Osteoblast (primary cell): Measurements from ENCODE around the gene ZNF267. TPM values are rescaled to one million over a fixed set of nuclear protein-coding genes. Genes with fewer than 3 reads are reported as not detected.
"Not testable (repeated sequence)": the region's sequence is repeated elsewhere in the genome, so short reads cannot be mapped to it uniquely, and the experiment has no call there.

Experiments
- DNase-seq: peaks from one replicate; pipeline ENCODE4 v3.0.0; 2011; ENCODE audit warnings: low spot score, mixed read lengths; ENCODE audit not compliant: insufficient read length; ENCODE audit errors: missing footprints
- H2AFZ ChIP-seq: 2 replicates; pipeline ENCODE4 v1.6.0; 2011; ENCODE audit warnings: mild to moderate bottlenecking, low read length
- H3K27ac ChIP-seq: 2 replicates; pipeline ENCODE4 v1.5.1; 2011; ENCODE audit warnings: mild to moderate bottlenecking, low read depth, low read length, moderate library complexity
- H3K27me3 ChIP-seq: 2 replicates; pipeline ENCODE4 v1.6.0; 2012; ENCODE audit warnings: mild to moderate bottlenecking, control low read depth, inconsistent platforms, low read length, moderate library complexity; ENCODE audit not compliant: insufficient read depth
- H3K36me3 ChIP-seq: 2 replicates; pipeline ENCODE4 v1.5.1; 2011; ENCODE audit warnings: mild to moderate bottlenecking, low read length, control low read depth, moderate library complexity; ENCODE audit not compliant: insufficient read depth
- H3K4me1 ChIP-seq: 2 replicates; pipeline ENCODE4 v1.5.1; 2011; ENCODE audit warnings: mild to moderate bottlenecking, low read length, control low read depth, moderate library complexity; ENCODE audit not compliant: insufficient read depth
- H3K4me2 ChIP-seq: 2 replicates; pipeline ENCODE4 v1.6.0; 2011; ENCODE audit warnings: mild to moderate bottlenecking, low read length; ENCODE audit not compliant: insufficient read depth
- H3K4me3 ChIP-seq: fragments of 200-600 bp; sonication (generic); 3 replicates; pipeline ENCODE4 v1.5.1; 2012; ENCODE audit warnings: mild to moderate bottlenecking, low read length, inconsistent platforms; ENCODE audit not compliant: insufficient read depth
- H3K79me2 ChIP-seq: 2 replicates; pipeline ENCODE4 v1.6.0; 2012; ENCODE audit warnings: mild to moderate bottlenecking, low read length, control low read depth, inconsistent platforms; ENCODE audit not compliant: insufficient read depth
- H3K9me3 ChIP-seq: 2 replicates; pipeline ENCODE4 v1.5.1; 2011; ENCODE audit warnings: low read depth, low read length, control low read depth
- H4K20me1 ChIP-seq: 2 replicates; pipeline ENCODE4 v1.6.0; 2012; ENCODE audit warnings: mild to moderate bottlenecking, low read length, control low read depth; ENCODE audit not compliant: insufficient read depth
- CTCF ChIP-seq: IDR thresholded peaks from 2 replicates; pipeline ENCODE4 v1.5.1; 2011; ENCODE audit warnings: mild to moderate bottlenecking, low read depth, low read length, moderate library complexity; ENCODE audit errors: extremely low read depth
- total RNA-seq: library from RNA; depleted of rRNA; stranded (reverse); fragments of >200 nt; gene quantifications from 2 replicates; pipeline ENCODE4 v1.2.3, GENCODE V29; 2012

The ZNF267 gene
- total RNA-seq: 9.8 and 11.5 TPM in 2 replicates

GRCh38 chr16:31873556-31874365 lies at the start of gene ZNF267:
TSS of gene ZNF267 (plus strand) at chr16:31873807. CDS start at chr16:31873967, 160 bp downstream.
- no peaks in the 10 kb centered on the region for H3K27me3 ChIP-seq
- H3K4me1 ChIP-seq: peaks cover 50% of the 10 kb centered on the region
- peak within 1 kb of the TSS; percentile 96 for H3K27ac ChIP-seq
- peaks cover 6% of the 10 kb centered on the region for H3K36me3 ChIP-seq
- peaks cover 44% of the 10 kb centered on the region for H3K79me2 ChIP-seq
- H3K4me2 ChIP-seq: peak within 1 kb of the TSS; percentile 95
- peaks cover 8% of the 10 kb centered on the region for H4K20me1 ChIP-seq
- no peak for TF ChIP-seq CTCF
- H3K9me3 ChIP-seq: no peaks in the 10 kb centered on the region
- peak within 1 kb of the TSS; percentile 84 for H2AFZ ChIP-seq
- peak within 1 kb of the TSS; percentile 95 for H3K4me3 ChIP-seq
- peak; percentile 90 for DNase-seq

DNA sequence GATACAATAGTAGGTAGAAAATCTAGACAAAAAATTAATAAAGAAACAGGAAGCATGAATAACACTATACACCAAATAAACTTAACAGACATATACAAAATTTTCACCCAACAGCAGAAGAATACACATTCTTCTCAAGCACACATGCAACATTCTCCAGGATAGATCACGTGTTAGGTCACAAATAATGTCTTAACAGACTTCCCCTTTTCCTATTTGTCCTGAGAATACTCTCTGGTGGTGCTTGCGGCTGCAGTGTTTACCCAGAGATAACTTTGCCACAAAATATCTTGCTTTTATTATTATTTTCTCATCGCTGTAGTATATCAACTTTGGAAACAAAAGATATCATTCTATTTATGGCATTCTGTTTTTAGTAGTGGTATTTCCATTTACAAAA lies 40.6 kb upstream of the ZNF267 start:
- H3K27me3 ChIP-seq: no peaks in the 10 kb centered on the region
- H3K27ac ChIP-seq: no peak overlapping the region
- no peaks in the 10 kb centered on the region for H3K36me3 ChIP-seq
- H2AFZ ChIP-seq: no peak overlapping the region
- no peaks in the 10 kb centered on the region for H4K20me1 ChIP-seq
- no peak for DNase-seq
- H3K4me3 ChIP-seq: no peak overlapping the region
- H3K9me3 ChIP-seq: peaks cover 2% of the 10 kb centered on the region
- no peaks in the 10 kb centered on the region for H3K79me2 ChIP-seq
- no peaks in the 10 kb centered on the region for H3K4me1 ChIP-seq
- H3K4me2 ChIP-seq: no peak overlapping the region
- no peak for TF ChIP-seq CTCF

DNA sequence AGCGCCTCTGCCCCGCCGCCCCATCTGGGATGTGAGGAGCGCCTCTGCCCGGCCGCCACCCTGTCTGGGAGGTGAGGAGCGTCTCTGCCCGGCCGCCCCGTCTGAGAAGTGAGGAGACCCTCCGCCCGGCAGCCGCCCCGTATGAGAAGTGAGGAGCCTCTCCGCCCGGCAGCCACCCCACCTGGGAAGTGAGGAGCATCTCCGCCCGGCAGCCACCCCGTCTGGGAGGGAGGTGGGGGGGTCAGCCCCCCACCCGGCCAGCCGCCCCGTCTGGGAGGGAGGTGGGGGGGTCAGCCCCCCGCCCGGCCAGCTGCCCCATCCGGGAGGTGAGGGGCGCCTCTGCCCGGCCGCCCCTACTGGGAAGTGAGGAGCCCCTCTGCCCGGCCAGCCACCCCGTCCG lies 37.2 kb upstream of the ZNF267 start:
- H2AFZ ChIP-seq, H3K4me2 ChIP-seq, H3K9me3 ChIP-seq, H3K79me2 ChIP-seq, DNase-seq, H3K4me3 ChIP-seq, H3K36me3 ChIP-seq, H3K4me1 ChIP-seq, H3K27ac ChIP-seq, H3K27me3 ChIP-seq, H4K20me1 ChIP-seq: not testable (repeated sequence)

- H3K9me3 ChIP-seq: no peaks in the 10 kb centered on the region
- H3K27me3 ChIP-seq: no peaks in the 10 kb centered on the region
- no peaks in the 10 kb centered on the region for H3K79me2 ChIP-seq
- DNase-seq: no peak
- H3K27ac ChIP-seq: no peak overlapping the region
- H3K4me2 ChIP-seq: no peak overlapping the region
- TF ChIP-seq CTCF: no peak
- no peak overlapping the region for H2AFZ ChIP-seq
- H3K4me3 ChIP-seq: no peak overlapping the region
- no peaks in the 10 kb centered on the region for H3K4me1 ChIP-seq
- no peaks in the 10 kb centered on the region for H4K20me1 ChIP-seq
- H3K36me3 ChIP-seq: no peaks in the 10 kb centered on the region
These were observed 30.7 kb upstream of the ZNF267 start for GRCh38 chr16:31842864-31843263.

- H3K4me2 ChIP-seq, H4K20me1 ChIP-seq, H2AFZ ChIP-seq, H3K9me3 ChIP-seq, H3K4me1 ChIP-seq, H3K36me3 ChIP-seq, H3K27ac ChIP-seq, DNase-seq, H3K79me2 ChIP-seq, H3K4me3 ChIP-seq, H3K27me3 ChIP-seq: not testable (repeated sequence)
These were observed 25.0 kb upstream of the ZNF267 start for GRCh38 chr16:31848572-31848971.
